Prostate gland (tissue), 2 donors: ENCODE measurements around the gene VPS37D.

Experiments
- POLR2A ChIP-seq: fragments of 450-650 bp; IDR thresholded peaks from one replicate; pipeline ENCODE4 v1.6.1; 2016; ENCODE audit warnings: antibody characterized with exemption, mild to moderate bottlenecking
- TF ChIP-seq, protein P1 (sequence below), 4 experiments: fragments of 200-600 bp in 2 of 4; fragments of 450-650 bp in 2 of 4; sonication (generic) in 2 of 4; IDR thresholded peaks; 1 replicate in 3 of 4; 2 replicates in 1 of 4; pipeline ENCODE4 v1.5.1; 2016 to 2019; ENCODE audit warnings: antibody characterized with exemption in 4 of 4, mild to moderate bottlenecking in 2 of 4, moderate library complexity in 2 of 4

DNA sequence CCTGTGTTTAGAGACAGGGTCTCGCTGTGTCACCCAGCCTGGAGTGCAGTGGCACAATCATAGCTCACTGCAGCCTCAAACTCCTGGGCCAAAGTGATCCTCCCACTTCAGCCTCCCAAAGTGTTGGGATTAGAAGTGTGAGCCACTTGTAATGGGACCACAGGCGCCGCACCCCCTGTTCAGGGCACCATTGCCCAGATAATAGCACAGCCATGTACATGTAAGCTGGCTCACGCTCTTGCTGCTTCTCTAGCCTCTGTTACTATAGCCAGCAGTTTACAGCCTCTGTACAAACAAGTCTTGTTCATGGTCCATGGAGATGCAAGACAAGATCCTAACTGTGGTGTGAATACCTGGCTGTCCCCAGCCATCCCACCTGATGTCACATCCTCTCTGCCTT is 39.1 kb upstream of the VPS37D start:
- TF ChIP-seq, protein P1, sequence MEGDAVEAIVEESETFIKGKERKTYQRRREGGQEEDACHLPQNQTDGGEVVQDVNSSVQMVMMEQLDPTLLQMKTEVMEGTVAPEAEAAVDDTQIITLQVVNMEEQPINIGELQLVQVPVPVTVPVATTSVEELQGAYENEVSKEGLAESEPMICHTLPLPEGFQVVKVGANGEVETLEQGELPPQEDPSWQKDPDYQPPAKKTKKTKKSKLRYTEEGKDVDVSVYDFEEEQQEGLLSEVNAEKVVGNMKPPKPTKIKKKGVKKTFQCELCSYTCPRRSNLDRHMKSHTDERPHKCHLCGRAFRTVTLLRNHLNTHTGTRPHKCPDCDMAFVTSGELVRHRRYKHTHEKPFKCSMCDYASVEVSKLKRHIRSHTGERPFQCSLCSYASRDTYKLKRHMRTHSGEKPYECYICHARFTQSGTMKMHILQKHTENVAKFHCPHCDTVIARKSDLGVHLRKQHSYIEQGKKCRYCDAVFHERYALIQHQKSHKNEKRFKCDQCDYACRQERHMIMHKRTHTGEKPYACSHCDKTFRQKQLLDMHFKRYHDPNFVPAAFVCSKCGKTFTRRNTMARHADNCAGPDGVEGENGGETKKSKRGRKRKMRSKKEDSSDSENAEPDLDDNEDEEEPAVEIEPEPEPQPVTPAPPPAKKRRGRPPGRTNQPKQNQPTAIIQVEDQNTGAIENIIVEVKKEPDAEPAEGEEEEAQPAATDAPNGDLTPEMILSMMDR (IDR thresholded peaks at IDR 0.05), result no peak
- no peak for TF ChIP-seq POLR2A
